OCI-M2 (cell line): Measurements from ENCODE around the gene RAB31.

Source experiments
- DNase-seq: peaks from one replicate; lab custom pipeline; 2025; ENCODE audit not compliant: unreplicated experiment; lab: John Stamatoyannopoulos, UW

The RAB31 gene

GRCh38 chr18:9691235-9691634 lies 16.9 kb upstream of the RAB31 start:
- no peak for DNase-seq

DNA sequence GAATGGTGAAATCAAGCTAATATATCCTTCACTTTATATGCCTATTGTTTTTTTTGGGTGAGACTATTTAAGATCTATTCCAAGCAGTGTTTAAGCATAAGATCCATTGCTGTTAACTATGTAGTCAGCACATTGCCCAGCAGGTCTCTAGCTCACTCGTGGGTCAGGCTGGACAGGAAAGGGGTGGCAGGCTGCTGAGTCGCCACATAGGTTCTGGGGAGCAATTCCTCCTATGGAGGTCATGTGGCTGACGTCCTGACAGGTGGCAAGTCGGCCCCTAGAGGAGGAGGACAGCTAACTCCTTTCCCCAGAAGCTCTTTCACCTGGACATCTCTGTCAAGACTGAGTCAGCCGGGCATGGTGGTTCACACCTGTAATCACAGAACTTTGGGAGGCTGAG lies 13.9 kb upstream of the RAB31 start:
- no peak for DNase-seq

GRCh38 chr18:9694952-9695495 lies 13.1 kb upstream of the RAB31 start:
- no peak for DNase-seq

- no peak for DNase-seq
Observed at GRCh38 chr18:9695605-9696004, 12.5 kb upstream of the RAB31 start.

- DNase-seq: no peak
Observed at GRCh38 chr18:9696112-9696511, 12.0 kb upstream of the RAB31 start.

DNA sequence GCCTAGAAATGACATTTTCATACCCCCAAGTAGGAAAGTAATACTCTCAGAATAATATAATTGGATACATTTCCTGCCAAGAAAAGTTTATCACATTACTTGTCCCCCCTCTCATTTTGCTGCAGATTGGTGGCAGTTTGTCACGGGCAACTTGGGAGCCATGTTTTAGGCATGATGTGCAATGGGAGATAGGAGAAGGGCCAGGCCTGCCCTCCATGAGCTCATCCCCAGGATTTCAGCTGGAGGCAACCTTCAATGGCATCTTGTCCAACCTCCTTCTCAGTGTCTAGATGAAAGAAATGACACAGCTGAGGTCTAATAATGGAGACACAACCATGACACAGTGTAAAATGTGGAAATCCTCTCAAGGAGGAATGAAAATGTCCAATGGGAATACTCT lies 11.4 kb upstream of the RAB31 start:
- no peak for DNase-seq

- no peak for DNase-seq
Observed at GRCh38 chr18:9697121-9697520, 11.0 kb upstream of the RAB31 start.

GRCh38 chr18:9698497-9698896 lies 9.6 kb upstream of the RAB31 start:
- no peak for DNase-seq

GRCh38 chr18:9700261-9700796 lies 7.8 kb upstream of the RAB31 start:
- no peak for DNase-seq

GRCh38 chr18:9701609-9702349 lies 6.3 kb upstream of the RAB31 start:
- no peak for DNase-seq

- DNase-seq: no peak
Observed at GRCh38 chr18:9704233-9705118, 3.6 kb upstream of the RAB31 start.

- DNase-seq: no peak
Observed at GRCh38 chr18:9705183-9705829, 2.8 kb upstream of the RAB31 start.

GRCh38 chr18:9706081-9706935 lies 1.8 kb upstream of the RAB31 start:
- no peak for DNase-seq

DNA sequence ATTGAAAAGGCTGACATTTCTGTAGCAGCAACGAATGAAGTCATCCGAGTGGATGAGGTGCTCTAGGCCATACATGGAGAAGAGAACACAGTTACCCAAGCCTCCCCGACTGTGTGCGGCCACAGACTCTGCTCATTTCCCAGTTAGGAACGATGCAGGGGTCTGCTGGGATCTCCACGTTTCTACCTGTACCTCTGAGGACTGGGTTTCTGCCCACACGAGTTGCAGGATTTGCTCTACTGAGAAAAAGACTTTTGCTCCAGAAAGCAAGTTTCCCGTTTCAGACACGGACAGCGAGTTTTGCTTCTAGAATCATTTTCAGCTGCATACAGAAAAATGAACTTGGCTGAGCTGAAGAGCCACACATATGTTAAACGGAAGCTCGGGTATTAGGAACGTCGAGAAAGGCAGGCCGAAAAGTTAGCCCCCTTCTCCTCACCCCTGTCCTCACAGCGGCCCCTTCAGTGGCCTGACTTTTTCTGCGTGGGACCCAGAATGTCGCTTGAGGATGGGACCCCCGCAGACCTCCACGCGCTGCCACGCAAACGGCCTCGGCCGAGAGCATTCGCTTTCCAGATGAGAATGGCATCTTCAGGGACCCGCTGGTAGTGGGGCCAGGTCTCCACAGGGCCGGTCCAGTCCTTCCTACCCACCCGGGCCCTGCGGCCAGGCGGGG lies 582 bp upstream of the RAB31 start:
- no peak for DNase-seq

- DNase-seq: no peak
Observed at GRCh38 chr18:9708434-9709303, 568 bp downstream of the RAB31 start.

- no peak for DNase-seq
Observed at GRCh38 chr18:9709304-9709877, 1.3 kb downstream of the RAB31 start.

- no peak for DNase-seq
Observed at GRCh38 chr18:9710037-9710436, 1.9 kb downstream of the RAB31 start.

DNA sequence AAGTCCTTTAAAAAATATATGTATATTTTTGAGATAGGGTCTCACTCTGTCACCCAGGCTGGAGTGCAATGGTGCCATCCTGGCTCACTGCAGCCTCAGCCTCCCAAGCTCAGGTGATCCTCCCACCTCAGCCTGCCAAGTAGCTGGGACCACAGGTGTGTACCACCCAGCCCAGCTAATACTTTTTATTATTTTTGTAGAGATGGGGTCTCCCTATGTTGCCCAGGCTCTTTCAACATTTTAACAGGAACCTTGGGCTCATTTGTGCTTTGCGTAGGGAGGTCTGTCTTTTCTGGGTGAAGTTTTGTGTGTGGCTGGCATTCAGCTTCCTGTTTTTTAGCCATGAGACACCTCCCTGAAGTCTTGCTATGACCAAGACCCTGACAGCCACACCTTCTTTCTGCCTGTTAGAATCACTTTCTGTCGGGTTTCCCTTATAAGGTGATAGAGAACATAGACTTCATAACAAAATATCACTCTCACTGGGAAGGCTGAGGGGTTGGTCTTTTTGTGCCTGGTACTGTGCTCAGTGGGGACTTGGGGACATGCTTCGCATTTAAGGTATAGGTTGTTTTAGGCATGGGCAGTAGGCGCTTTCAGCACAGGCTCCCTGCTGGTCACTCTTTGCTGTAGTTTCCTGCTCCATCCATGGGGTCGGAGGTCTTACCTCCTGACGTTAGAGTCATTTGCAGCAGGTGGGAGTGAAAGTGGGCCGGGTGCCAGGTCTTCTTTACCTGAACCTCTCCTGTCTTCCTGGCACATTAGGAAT lies 3.4 kb downstream of the RAB31 start:
- no peak for DNase-seq
